GM21786 (cell line): Measurements from ENCODE around the gene GBP7.

Experiments used
- ATAC-seq: cut with Tn5 transposase; IDR thresholded peaks from one replicate; pipeline ENCODE4 v1.9.1; 2021; ENCODE audit not compliant: unreplicated experiment

Gene GBP7

DNA sequence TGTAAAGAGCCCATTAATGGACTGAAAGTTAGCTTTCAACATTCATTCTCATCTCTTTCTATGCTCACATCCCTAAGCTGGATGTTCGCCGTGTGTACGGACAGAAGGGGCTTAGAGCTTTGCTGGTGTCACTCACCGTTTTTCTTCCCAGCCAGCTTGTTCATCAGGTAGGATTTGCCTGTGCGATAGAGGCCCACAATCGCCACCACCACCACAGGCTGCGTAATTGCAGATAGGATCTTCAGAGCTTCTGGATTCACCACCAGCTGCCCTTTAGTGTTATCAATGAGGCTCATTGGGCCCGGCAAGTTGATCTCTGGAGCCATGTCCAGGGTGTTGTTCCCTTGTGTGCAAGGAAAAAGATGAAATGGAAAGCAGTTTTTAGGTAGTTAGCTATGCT, 54.2 kb downstream of the GBP7 start:
- no peak for ATAC-seq

DNA sequence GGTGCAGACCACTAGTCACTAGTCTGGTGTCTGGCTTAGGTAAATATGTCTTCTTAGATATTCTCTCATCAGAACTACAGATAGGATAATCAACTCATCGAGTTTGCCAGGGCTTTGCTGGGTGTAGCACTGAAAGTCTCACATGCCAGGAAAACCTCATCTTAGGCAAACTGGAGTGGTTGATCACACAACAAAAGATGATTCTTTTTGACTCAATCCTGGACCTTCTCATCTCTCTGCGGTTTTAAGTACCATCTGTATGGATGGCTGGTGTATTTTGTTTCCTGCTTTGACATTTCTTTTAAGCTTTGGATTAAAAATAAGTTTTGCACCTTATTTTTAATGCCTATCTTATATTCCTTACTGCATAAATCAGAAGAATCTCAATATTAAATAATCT, 61.1 kb downstream of the GBP7 start:
- no peak for ATAC-seq

- ATAC-seq, result no peak
These were observed 62.8 kb downstream of the GBP7 start for GRCh38 chr1:89112871-89113613.

DNA sequence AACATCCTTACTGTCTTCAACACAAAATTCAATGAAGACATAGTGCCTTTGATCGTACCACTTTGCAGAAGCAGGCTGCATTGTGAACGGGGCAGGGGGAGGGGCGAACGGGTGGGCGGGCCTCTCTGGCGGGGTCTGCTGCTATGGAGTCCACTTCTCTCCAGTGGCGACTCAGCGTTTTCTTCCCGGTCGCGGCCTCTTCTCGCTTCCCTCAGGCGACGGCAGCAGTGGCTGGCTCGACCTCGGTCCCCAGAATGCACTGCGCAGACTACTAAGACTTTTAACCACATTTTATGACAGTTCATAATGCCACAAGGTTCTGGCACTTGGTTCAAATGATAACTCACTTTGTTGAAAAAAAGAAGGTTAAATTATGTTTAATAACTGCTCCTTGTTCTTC, 71.1 kb downstream of the GBP7 start:
- ATAC-seq, result no peak

GRCh38 chr1:89104147-89104546, 71.7 kb downstream of the GBP7 start:
- ATAC-seq, result no peak

- ATAC-seq, result no peak
These were observed 73.8 kb downstream of the GBP7 start for GRCh38 chr1:89102021-89102420.

- no peak for ATAC-seq
These were observed 75.4 kb downstream of the GBP7 start for GRCh38 chr1:89100412-89100811.

DNA sequence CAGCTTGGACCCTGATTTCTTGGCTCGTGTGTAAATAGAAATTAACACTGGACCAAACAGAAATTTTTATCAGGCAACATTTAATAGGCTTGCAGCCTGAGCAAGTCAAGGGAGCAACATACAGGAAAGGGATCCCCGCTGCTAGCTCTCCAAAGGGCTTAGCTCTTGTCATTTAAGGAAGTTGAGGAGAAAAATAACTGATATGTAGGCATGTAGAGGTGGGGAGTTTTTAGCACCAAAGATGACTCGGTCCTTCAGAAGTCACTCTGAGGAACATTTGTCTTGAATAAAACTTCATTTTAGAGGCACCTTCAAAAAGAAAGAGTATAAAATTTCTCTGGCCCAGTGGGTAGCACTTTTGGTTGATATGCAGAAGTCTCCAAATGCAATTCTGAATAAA, 76.9 kb downstream of the GBP7 start:
- no peak for ATAC-seq

- no peak for ATAC-seq
These were observed 80.1 kb downstream of the GBP7 start for GRCh38 chr1:89095737-89096136.

GRCh38 chr1:89089962-89090361, 85.8 kb downstream of the GBP7 start:
- no peak for ATAC-seq

- no peak for ATAC-seq
These were observed 87.2 kb downstream of the GBP7 start for GRCh38 chr1:89088572-89088971.

GRCh38 chr1:89087241-89087640, 88.6 kb downstream of the GBP7 start:
- no peak for ATAC-seq

DNA sequence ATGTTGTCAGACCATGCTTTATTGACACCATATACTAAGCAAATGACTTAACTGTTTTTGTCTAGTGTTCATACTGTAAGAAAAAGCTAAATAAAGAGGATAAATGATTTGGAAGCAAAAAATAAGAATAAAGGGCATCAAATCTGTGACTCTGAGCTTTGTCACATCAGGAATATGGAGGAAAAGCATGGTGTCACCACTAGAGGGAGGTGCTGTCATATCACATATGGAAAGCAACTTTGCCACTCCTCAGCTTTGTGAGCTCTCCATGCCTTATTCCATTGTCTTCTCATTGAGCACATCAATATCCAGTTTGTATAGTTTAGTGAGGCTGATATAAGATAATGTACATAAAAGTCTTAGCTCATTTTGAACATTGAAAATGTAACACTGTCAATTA, 90.0 kb downstream of the GBP7 start:
- no peak for ATAC-seq
